ENCODE data around the gene PRDM11.

Gene PRDM11

GRCh38 chr11:45162916-45163879, 16.8 kb downstream of the PRDM11 start:
- H3K4me3 ChIP-seq (ENCODE audit: low read length): no peak overlapping the region
- no peak for TF ChIP-seq CTCF (conservative IDR thresholded peaks at IDR 0.05; ENCODE audit: low read depth, low read length)
- no peak for DNase-seq (ENCODE audit: low read depth)

- no peak for DNase-seq (ENCODE audit: low read depth)
- no peak overlapping the region for H3K4me3 ChIP-seq (ENCODE audit: low read length)
- no peak for TF ChIP-seq CTCF (conservative IDR thresholded peaks at IDR 0.05; ENCODE audit: low read depth, low read length)
Observed at GRCh38 chr11:45163956-45164575, 17.6 kb downstream of the PRDM11 start.

GRCh38 chr11:45165386-45165785, 18.9 kb downstream of the PRDM11 start:
- no peak overlapping the region for H3K4me3 ChIP-seq (ENCODE audit: low read length)
- no peak for TF ChIP-seq CTCF (conservative IDR thresholded peaks at IDR 0.05; ENCODE audit: low read depth, low read length)
- DNase-seq (ENCODE audit: low read depth): no peak

- TF ChIP-seq CTCF (conservative IDR thresholded peaks at IDR 0.05; ENCODE audit: low read depth, low read length): no peak
- no peak overlapping the region for H3K4me3 ChIP-seq (ENCODE audit: low read length)
- DNase-seq (ENCODE audit: low read depth): no peak
Observed at GRCh38 chr11:45165806-45166603, 19.6 kb downstream of the PRDM11 start.

GRCh38 chr11:45166604-45166897, 20.1 kb downstream of the PRDM11 start:
- no peak for TF ChIP-seq CTCF (conservative IDR thresholded peaks at IDR 0.05; ENCODE audit: low read depth, low read length)
- H3K4me3 ChIP-seq (ENCODE audit: low read length): no peak overlapping the region
- no peak for DNase-seq (ENCODE audit: low read depth)

- DNase-seq (ENCODE audit: low read depth): no peak
- H3K4me3 ChIP-seq (ENCODE audit: low read length): no peak overlapping the region
- TF ChIP-seq CTCF (conservative IDR thresholded peaks at IDR 0.05; ENCODE audit: low read depth, low read length): no peak
Observed at GRCh38 chr11:45167283-45167682, 20.8 kb downstream of the PRDM11 start.
